HG03575 (cell line): Measurements from ENCODE around the gene CUL4A.

Experiments
- ATAC-seq: cut with Tn5 transposase; IDR thresholded peaks from one replicate; pipeline ENCODE4 v1.9.1; 2021; ENCODE audit not compliant: unreplicated experiment, insufficient number of reproducible peaks, low FRiP score; ENCODE audit errors: extremely low read depth

Gene CUL4A

GRCh38 chr13:113203507-113204377 lies 5.7 kb upstream of the CUL4A start:
- ATAC-seq: no peak

- no peak for ATAC-seq
These were observed 5.1 kb upstream of the CUL4A start for GRCh38 chr13:113204378-113204734.

GRCh38 chr13:113205428-113205931 lies 3.9 kb upstream of the CUL4A start:
- no peak for ATAC-seq

- no peak for ATAC-seq
These were observed 2.0 kb upstream of the CUL4A start for GRCh38 chr13:113207460-113207859.

- ATAC-seq: no peak
These were observed 1.5 kb upstream of the CUL4A start for GRCh38 chr13:113207890-113208420.

- ATAC-seq: no peak
These were observed 735 bp upstream of the CUL4A start, which contains the start of gene PCID2 for GRCh38 chr13:113208421-113209335. PCID2 (minus strand) TSS chr13:113208669; CDS start chr13:113208634, 35 bp downstream.

- no peak for ATAC-seq
These were observed 477 bp downstream of the CUL4A start for GRCh38 chr13:113209759-113210421.

GRCh38 chr13:113210833-113211232 lies 1.4 kb downstream of the CUL4A start:
- ATAC-seq: no peak

GRCh38 chr13:113211774-113212173 lies 2.4 kb downstream of the CUL4A start:
- no peak for ATAC-seq

- no peak for ATAC-seq
These were observed 7.0 kb downstream of the CUL4A start for GRCh38 chr13:113216254-113217048.

- ATAC-seq: no peak
These were observed 9.2 kb downstream of the CUL4A start for GRCh38 chr13:113218586-113218985.

- no peak for ATAC-seq
These were observed 10.0 kb downstream of the CUL4A start for GRCh38 chr13:113219256-113219940.

- no peak for ATAC-seq
These were observed 10.8 kb downstream of the CUL4A start for GRCh38 chr13:113220141-113220598.

GRCh38 chr13:113220877-113221276 lies 11.5 kb downstream of the CUL4A start:
- ATAC-seq: no peak

- ATAC-seq: no peak
These were observed 13.7 kb downstream of the CUL4A start for GRCh38 chr13:113223070-113223469.

GRCh38 chr13:113224486-113224885 lies 15.1 kb downstream of the CUL4A start:
- no peak for ATAC-seq

- no peak for ATAC-seq
These were observed 16.1 kb downstream of the CUL4A start for GRCh38 chr13:113225515-113225914.
